Bronchial epithelial cell (primary cell): ENCODE data around the gene AHCYL2. TPM values are rescaled to one million over a fixed set of nuclear protein-coding genes. Genes with fewer than 3 reads are reported as not detected.
"Not testable (repeated sequence)": the region's sequence is repeated elsewhere in the genome, so short reads cannot be mapped to it uniquely, and the experiment has no call there.

ENCODE experiments used
- DNase-seq: peaks from one replicate; pipeline ENCODE4 v3.0.0-alpha.2; 2010; ENCODE audit warnings: low read depth
- FAIRE-seq: peaks from 2 replicates; lab custom pipeline; 2011; peaks lifted over from hg19 to GRCh38; lab: Jason Lieb, UNC
- H3K27me3 ChIP-seq: 2 replicates; pipeline ENCODE4 v1.5.1; 2011; ENCODE audit warnings: low read length; ENCODE audit not compliant: control insufficient read depth, insufficient read depth
- H3K36me3 ChIP-seq: 2 replicates; pipeline ENCODE4 v1.5.1; 2011; ENCODE audit warnings: low read length; ENCODE audit not compliant: control insufficient read depth, insufficient read depth
- H3K4me3 ChIP-seq: 2 replicates; pipeline ENCODE4 v1.5.1; 2011; ENCODE audit warnings: mild to moderate bottlenecking, low read depth, low read length, control low read depth
- total RNA-seq: library from RNA; depleted of rRNA; stranded (reverse); fragments of >200 nt; gene quantifications from 2 replicates; pipeline ENCODE4 v1.2.1, GENCODE V29; 2014
- TF ChIP-seq, protein P1 (sequence below): IDR thresholded peaks from 2 replicates; pipeline ENCODE4 v1.5.1; 2011; ENCODE audit warnings: mild to moderate bottlenecking, moderate library complexity, low read length, control low read depth, inconsistent platforms; ENCODE audit not compliant: insufficient read depth, severe bottlenecking

The AHCYL2 gene
- total RNA-seq, 1 donor from 2014 or later = 5.0 TPM

DNA sequence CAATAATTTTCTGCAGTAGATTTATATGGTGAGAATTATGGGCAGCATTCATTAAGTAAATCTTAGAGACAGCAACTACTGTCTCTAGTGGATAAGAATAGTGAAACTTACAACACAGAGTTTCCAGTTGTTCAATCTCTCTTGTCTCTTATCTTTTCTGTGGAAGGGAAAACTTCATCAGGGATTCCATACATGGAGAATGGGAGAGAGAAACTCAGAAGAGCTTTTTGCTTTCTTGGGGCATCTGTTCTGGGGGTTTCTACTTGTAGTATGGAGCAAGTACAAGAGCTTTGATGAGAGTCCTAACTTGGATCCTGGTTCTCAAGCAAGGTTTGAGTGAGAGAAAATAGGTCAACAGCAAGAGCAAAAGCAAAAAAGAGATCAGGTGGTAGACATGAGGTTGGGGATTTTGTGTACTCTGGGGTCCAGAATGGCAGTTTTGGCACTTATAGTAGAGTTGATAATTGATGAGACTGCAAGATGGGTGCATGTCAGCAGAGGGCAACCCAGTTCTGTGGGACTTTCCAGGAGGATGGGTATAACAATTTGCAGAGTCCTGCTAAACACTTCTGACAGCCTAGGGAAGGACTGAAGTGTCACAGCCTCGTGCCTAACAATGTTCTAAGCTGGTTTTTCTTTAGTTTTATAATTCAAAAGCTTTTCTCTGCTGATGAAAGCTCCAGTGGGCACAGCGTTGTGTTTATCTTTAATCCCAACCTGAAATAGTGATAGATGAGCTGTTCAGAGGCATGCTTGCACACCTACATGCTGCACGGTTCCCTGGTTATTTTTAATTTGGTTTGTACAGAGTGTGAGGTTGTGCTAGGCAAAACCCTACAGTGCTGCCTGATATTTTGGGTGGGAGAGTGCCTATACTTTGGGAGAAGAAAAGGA, 177.4 kb downstream of the AHCYL2 start:
- FAIRE-seq = no peak
- peak; percentile 24 for DNase-seq
- Histone ChIP-seq H3K4me3 (no peak overlapping the region), H3K27me3 (no peaks in the 10 kb centered on the region), H3K36me3 (no peaks in the 10 kb centered on the region)
- TF ChIP-seq, protein P1, sequence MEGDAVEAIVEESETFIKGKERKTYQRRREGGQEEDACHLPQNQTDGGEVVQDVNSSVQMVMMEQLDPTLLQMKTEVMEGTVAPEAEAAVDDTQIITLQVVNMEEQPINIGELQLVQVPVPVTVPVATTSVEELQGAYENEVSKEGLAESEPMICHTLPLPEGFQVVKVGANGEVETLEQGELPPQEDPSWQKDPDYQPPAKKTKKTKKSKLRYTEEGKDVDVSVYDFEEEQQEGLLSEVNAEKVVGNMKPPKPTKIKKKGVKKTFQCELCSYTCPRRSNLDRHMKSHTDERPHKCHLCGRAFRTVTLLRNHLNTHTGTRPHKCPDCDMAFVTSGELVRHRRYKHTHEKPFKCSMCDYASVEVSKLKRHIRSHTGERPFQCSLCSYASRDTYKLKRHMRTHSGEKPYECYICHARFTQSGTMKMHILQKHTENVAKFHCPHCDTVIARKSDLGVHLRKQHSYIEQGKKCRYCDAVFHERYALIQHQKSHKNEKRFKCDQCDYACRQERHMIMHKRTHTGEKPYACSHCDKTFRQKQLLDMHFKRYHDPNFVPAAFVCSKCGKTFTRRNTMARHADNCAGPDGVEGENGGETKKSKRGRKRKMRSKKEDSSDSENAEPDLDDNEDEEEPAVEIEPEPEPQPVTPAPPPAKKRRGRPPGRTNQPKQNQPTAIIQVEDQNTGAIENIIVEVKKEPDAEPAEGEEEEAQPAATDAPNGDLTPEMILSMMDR = peak; percentile 11

- FAIRE-seq (no peak), DNase-seq (no peak)
- H3K4me3 ChIP-seq = no peak overlapping the region
- no peaks in the 10 kb centered on the region for H3K36me3 ChIP-seq
- TF ChIP-seq, protein P1 = no peak
- H3K27me3 ChIP-seq = no peaks in the 10 kb centered on the region
These were observed 180.7 kb downstream of the AHCYL2 start for GRCh38 chr7:129405527-129405926.

GRCh38 chr7:129410238-129410637, 185.4 kb downstream of the AHCYL2 start:
- H3K4me3 ChIP-seq, DNase-seq, FAIRE-seq, H3K36me3 ChIP-seq, H3K27me3 ChIP-seq: not testable (repeated sequence)

DNA sequence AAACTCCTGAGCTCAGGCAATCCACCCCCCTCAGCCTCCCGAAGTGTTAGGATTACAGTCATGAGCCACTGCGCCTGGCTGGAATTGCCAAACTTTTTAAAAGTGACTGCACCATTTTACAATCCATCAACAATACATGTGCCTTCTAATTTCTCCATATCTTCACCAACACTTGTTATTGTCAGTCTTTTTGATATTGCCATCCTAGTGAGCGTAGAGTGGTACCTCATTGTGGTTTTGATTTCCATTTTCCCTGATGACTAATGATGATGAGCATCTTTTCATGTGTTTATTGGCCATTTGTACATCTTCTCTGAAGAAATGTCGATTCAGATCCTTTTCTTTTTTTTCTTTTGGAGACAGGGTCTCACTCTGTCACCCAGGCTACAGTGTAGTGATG, 187.7 kb downstream of the AHCYL2 start:
- Histone ChIP-seq H3K36me3 (no peaks in the 10 kb centered on the region), H3K27me3 (no peaks in the 10 kb centered on the region), H3K4me3 (no peak overlapping the region)
- TF ChIP-seq, protein P1 = no peak
- DNase-seq (no peak), FAIRE-seq (no peak)

DNA sequence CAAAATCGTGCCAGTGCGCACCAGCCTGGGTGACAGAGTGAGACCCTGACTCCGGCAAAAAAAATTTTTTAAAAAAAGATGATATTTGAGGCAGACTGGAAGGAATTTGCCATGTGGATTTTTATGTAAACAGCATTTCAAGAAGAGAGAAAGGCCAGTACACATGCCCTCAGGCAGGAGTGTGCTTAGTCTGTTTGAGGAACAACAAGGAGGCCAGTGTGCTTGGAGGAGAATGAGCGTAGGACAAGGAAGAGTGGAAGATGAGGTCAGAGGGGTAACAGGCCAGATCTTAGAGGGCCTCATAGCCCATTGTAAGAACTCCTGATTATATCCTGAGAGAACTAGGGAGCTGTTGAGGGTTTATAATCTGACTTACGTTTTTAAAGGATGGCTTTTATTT, 192.2 kb downstream of the AHCYL2 start:
- no peaks in the 10 kb centered on the region for H3K36me3 ChIP-seq
- TF ChIP-seq, protein P1 = no peak
- DNase-seq (no peak), FAIRE-seq (no peak)
- H3K27me3 ChIP-seq = no peaks in the 10 kb centered on the region
- no peak overlapping the region for H3K4me3 ChIP-seq

GRCh38 chr7:129421717-129422250, 197.0 kb downstream of the AHCYL2 start:
- DNase-seq (no peak), FAIRE-seq (no peak)
- no peak overlapping the region for H3K4me3 ChIP-seq
- no peaks in the 10 kb centered on the region for H3K27me3 ChIP-seq
- TF ChIP-seq, protein P1 = no peak
- peaks cover 3% of the 10 kb centered on the region for H3K36me3 ChIP-seq
